Peyer's patch (tissue), 4 donors: ENCODE data around the gene TRPM3.

Source experiments
- POLR2A ChIP-seq, 2 donors: fragments of 450-650 bp; IDR thresholded peaks; one replicate each; pipeline ENCODE4 v1.5.1; 2017; ENCODE audit warnings: antibody characterized with exemption in 2 of 2, mild to moderate bottlenecking in 2 of 2, moderate library complexity in 2 of 2
- TF ChIP-seq, protein P1 (sequence below), 6 experiments: fragments of 450-650 bp in 4 of 6; fragments of 200-600 bp in 2 of 6; sonication (generic) in 1 of 6; IDR thresholded peaks; one replicate each; pipeline ENCODE4 v1.5.1; 2017 to 2019; ENCODE audit warnings: antibody characterized with exemption in 6 of 6, mild to moderate bottlenecking in 3 of 6, moderate library complexity in 1 of 6

DNA sequence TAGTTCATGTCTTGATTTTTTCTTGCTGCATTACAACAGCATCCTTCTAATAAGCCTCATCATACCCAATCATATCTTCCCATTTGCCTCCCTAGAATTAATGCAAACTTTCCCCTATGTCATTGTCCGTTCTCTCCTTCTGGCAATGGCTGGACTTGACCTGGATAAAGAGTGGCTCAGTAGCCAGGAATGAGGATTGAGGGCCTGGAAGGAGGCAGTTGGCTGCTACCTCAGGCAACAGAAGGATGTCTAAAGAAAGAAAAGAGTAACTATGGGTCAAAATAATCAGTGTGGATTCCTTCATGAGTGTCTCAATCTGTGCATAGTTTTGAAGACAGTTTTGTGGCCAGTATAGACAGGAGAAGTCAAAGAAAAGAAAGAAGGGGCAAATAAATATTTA is 209.6 kb downstream of the TRPM3 start:
- TF ChIP-seq, protein P1, sequence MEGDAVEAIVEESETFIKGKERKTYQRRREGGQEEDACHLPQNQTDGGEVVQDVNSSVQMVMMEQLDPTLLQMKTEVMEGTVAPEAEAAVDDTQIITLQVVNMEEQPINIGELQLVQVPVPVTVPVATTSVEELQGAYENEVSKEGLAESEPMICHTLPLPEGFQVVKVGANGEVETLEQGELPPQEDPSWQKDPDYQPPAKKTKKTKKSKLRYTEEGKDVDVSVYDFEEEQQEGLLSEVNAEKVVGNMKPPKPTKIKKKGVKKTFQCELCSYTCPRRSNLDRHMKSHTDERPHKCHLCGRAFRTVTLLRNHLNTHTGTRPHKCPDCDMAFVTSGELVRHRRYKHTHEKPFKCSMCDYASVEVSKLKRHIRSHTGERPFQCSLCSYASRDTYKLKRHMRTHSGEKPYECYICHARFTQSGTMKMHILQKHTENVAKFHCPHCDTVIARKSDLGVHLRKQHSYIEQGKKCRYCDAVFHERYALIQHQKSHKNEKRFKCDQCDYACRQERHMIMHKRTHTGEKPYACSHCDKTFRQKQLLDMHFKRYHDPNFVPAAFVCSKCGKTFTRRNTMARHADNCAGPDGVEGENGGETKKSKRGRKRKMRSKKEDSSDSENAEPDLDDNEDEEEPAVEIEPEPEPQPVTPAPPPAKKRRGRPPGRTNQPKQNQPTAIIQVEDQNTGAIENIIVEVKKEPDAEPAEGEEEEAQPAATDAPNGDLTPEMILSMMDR (IDR thresholded peaks at IDR 0.05): no peak
- no peak for TF ChIP-seq POLR2A (IDR thresholded peaks at IDR 0.05)
